Endodermal cell (in vitro differentiated cells): Measurements from ENCODE around the gene PRRX1. TPM values are rescaled to one million over a fixed set of nuclear protein-coding genes. Genes with fewer than 3 reads are reported as not detected.

ENCODE experiments used
- DNase-seq: peaks from one replicate; pipeline ENCODE4 v3.0.0-alpha.2; 2017
- H3K27ac ChIP-seq: 2 replicates; pipeline ENCODE4 v1.5.1; 2013; ENCODE audit warnings: mild to moderate bottlenecking, low read depth, low read length, moderate library complexity
- H3K27me3 ChIP-seq: 2 replicates; pipeline ENCODE4 v1.6.1; 2013; ENCODE audit warnings: mild to moderate bottlenecking, low read length, moderate library complexity; ENCODE audit not compliant: insufficient read depth, control insufficient read depth, poor library complexity, severe bottlenecking
- H3K36me3 ChIP-seq: 2 replicates; pipeline ENCODE4 v1.7.0; 2013; ENCODE audit warnings: mild to moderate bottlenecking, low read length, moderate library complexity; ENCODE audit not compliant: control insufficient read depth, insufficient read depth
- H3K4me1 ChIP-seq: one replicate; pipeline ENCODE4 v1.7.0; 2013; ENCODE audit warnings: low read length; ENCODE audit not compliant: control insufficient read depth, insufficient read depth
- H3K4me3 ChIP-seq: 2 replicates; pipeline ENCODE4 v1.5.1; 2013; ENCODE audit warnings: mild to moderate bottlenecking, low read length, moderate library complexity
- H3K9ac ChIP-seq: 2 replicates; pipeline ENCODE4 v1.6.1; 2013; ENCODE audit warnings: mild to moderate bottlenecking, low read length, moderate library complexity; ENCODE audit not compliant: poor library complexity, severe bottlenecking; ENCODE audit errors: extremely low read depth
- H3K9me3 ChIP-seq: 2 replicates; pipeline ENCODE4 v1.6.1; 2013; ENCODE audit warnings: mild to moderate bottlenecking, low read length, moderate library complexity; ENCODE audit not compliant: control insufficient read depth
- H3K27ac Mint-ChIP-seq: 2 replicates; pipeline ENCODE4 v1.8.0; 2020; ENCODE audit warnings: mixed read lengths
- H3K27me3 Mint-ChIP-seq: 2 replicates; pipeline ENCODE4 v1.8.0; 2021; ENCODE audit warnings: mild to moderate bottlenecking, mixed read lengths; ENCODE audit not compliant: insufficient read depth
- H3K36me3 Mint-ChIP-seq: 2 replicates; pipeline ENCODE4 v1.8.0; 2020; ENCODE audit warnings: low read depth, mixed read lengths
- H3K4me1 Mint-ChIP-seq: 2 replicates; pipeline ENCODE4 v1.8.0; 2020; ENCODE audit warnings: mixed read lengths
- H3K4me3 Mint-ChIP-seq: 2 replicates; pipeline ENCODE4 v1.8.0; 2020; ENCODE audit warnings: mild to moderate bottlenecking, moderate library complexity, mixed read lengths
- H3K9me3 Mint-ChIP-seq: 2 replicates; pipeline ENCODE4 v1.8.0; 2020; ENCODE audit warnings: mild to moderate bottlenecking, mixed read lengths
- whole genome bisulfite sequencing, 2 experiments: methylation state at CpG; one replicate each; pipeline versions ENCODE4 v1.1.5 to v1.1.7; 2013; ENCODE audit warnings: missing lambda C conversion rate in 2 of 2, mixed read lengths in 1 of 2; ENCODE audit not compliant: insufficient coverage in 1 of 2, insufficient read length in 1 of 2; 5-methylcytosine and 5-hydroxymethylcytosine counted together
- total RNA-seq, 2 donors: library from RNA; stranded (reverse); fragmentation: NEBNext Ultra II Directional in 1 of 2; extraction: Animal tissue kit (Norgen Biotek cat#: 25700) in 1 of 2; gene quantifications; 2 replicates in 1 of 2; 3 replicates in 1 of 2; pipeline ENCODE4 v1.2.1, GENCODE V29; 2021
- TF ChIP-seq, protein P1 (sequence below): fragments of 200-600 bp; sonication (generic); conservative IDR thresholded peaks from 2 replicates; pipeline ENCODE4 v1.5.0; 2021; ENCODE audit warnings: antibody characterized with exemption, mild to moderate bottlenecking

Gene PRRX1
- total RNA-seq, 2 donors from 2014 or later = not detected

DNA sequence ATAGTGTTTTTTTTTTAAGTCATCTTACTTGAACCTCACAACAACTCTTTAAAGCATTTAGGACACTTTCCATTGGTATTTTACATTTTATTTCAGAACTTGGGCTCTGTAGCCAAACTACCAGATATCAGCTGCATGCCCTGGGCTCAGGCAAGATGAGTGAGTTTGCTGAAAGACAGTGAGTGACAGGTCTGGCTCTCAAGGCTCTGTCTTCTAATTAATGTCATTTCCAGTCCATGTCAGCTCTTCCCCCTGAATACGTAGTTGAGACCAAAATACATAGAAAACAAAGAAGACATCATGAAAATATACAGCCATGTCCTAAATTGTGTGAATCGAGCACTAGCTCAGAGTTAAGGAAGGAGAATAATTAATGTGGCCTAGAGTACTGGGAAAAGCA is 39.7 kb downstream of the PRRX1 start:
- WGBS, 2 experiments = 90% methylated on average over 2 of the region's 2 CpGs; no CpG with 5 or more reads in 1 of the 2 experiments
- H3K4me3 Mint-ChIP-seq = no peak overlapping the region
- no peak overlapping the region for H3K4me3 ChIP-seq
- no peaks in the 10 kb centered on the region for H3K9me3 Mint-ChIP-seq
- DNase-seq = no peak
- no peaks in the 10 kb centered on the region for H3K27me3 ChIP-seq
- TF ChIP-seq, protein P1, sequence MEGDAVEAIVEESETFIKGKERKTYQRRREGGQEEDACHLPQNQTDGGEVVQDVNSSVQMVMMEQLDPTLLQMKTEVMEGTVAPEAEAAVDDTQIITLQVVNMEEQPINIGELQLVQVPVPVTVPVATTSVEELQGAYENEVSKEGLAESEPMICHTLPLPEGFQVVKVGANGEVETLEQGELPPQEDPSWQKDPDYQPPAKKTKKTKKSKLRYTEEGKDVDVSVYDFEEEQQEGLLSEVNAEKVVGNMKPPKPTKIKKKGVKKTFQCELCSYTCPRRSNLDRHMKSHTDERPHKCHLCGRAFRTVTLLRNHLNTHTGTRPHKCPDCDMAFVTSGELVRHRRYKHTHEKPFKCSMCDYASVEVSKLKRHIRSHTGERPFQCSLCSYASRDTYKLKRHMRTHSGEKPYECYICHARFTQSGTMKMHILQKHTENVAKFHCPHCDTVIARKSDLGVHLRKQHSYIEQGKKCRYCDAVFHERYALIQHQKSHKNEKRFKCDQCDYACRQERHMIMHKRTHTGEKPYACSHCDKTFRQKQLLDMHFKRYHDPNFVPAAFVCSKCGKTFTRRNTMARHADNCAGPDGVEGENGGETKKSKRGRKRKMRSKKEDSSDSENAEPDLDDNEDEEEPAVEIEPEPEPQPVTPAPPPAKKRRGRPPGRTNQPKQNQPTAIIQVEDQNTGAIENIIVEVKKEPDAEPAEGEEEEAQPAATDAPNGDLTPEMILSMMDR = no peak
- H3K36me3 Mint-ChIP-seq = no peaks in the 10 kb centered on the region
- H3K27ac ChIP-seq = no peak overlapping the region
- H3K9me3 ChIP-seq = no peaks in the 10 kb centered on the region
- no peak overlapping the region for H3K27ac Mint-ChIP-seq
- H3K27me3 Mint-ChIP-seq = no peaks in the 10 kb centered on the region
- no peak overlapping the region for H3K9ac ChIP-seq
- H3K36me3 ChIP-seq = no peaks in the 10 kb centered on the region
- no peaks in the 10 kb centered on the region for H3K4me1 Mint-ChIP-seq
- H3K4me1 ChIP-seq = no peaks in the 10 kb centered on the region

DNA sequence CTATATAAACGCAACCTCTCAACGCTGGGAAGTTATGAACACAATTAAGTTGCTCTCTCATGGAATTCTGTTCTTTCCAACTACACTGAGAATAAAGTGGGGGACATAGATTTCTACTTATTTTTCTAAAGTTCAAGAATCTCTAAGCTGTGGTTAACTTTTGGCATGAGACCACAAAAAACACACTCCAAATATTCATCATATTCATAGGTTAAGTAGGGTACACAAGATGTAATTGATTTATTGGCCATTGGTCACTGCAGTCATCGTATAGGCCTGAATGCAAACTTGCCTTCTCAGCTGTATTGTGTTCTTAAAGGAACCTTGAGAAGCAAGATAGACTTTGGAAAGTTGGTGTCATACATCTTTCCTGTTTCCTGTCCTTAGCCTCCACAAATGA is 40.3 kb downstream of the PRRX1 start:
- H3K27me3 Mint-ChIP-seq = no peaks in the 10 kb centered on the region
- no peak overlapping the region for H3K4me3 Mint-ChIP-seq
- no peaks in the 10 kb centered on the region for H3K4me1 Mint-ChIP-seq
- TF ChIP-seq, protein P1 = no peak
- H3K36me3 ChIP-seq = no peaks in the 10 kb centered on the region
- no peak overlapping the region for H3K27ac ChIP-seq
- no peaks in the 10 kb centered on the region for H3K9me3 Mint-ChIP-seq
- H3K27ac Mint-ChIP-seq = no peak overlapping the region
- 93 to 100% methylated on average over 2 to 3 of the region's 3 CpGs for WGBS, 2 experiments
- H3K4me1 ChIP-seq = no peaks in the 10 kb centered on the region
- no peak for DNase-seq
- H3K9ac ChIP-seq = no peak overlapping the region
- H3K27me3 ChIP-seq = no peaks in the 10 kb centered on the region
- no peaks in the 10 kb centered on the region for H3K36me3 Mint-ChIP-seq
- no peaks in the 10 kb centered on the region for H3K9me3 ChIP-seq
- no peak overlapping the region for H3K4me3 ChIP-seq

DNA sequence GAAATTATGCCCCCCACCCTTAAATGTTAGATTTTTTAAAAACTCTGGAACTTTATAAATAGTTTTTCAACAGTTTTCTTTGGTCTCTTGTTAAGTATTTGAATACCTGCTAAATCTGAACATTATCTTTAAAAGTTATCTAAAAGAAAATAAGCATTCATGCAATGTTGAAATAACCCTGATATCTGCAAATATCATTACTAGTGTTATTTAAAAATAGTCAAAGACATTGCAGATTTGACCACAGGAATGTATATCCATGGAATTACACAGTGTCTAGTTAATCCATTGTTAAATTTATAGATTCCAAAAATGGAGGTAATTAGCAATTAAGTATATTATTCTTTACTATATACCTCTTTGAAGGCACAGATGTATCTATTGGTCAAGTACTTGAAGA is 42.0 kb downstream of the PRRX1 start:
- H3K27me3 ChIP-seq = no peaks in the 10 kb centered on the region
- H3K27ac ChIP-seq = no peak overlapping the region
- H3K9me3 Mint-ChIP-seq = no peaks in the 10 kb centered on the region
- H3K4me1 Mint-ChIP-seq = no peaks in the 10 kb centered on the region
- H3K36me3 Mint-ChIP-seq = no peaks in the 10 kb centered on the region
- TF ChIP-seq, protein P1 = no peak
- no peaks in the 10 kb centered on the region for H3K36me3 ChIP-seq
- H3K27ac Mint-ChIP-seq = no peak overlapping the region
- no peak overlapping the region for H3K9ac ChIP-seq
- no peak overlapping the region for H3K4me3 ChIP-seq
- no peak for DNase-seq
- no peaks in the 10 kb centered on the region for H3K27me3 Mint-ChIP-seq
- H3K4me3 Mint-ChIP-seq = no peak overlapping the region
- no peaks in the 10 kb centered on the region for H3K4me1 ChIP-seq
- H3K9me3 ChIP-seq = no peaks in the 10 kb centered on the region
